Activated CD4-positive, alpha-beta T cell treated with anti-CD3 and anti-CD28 coated beads, Interleukin-10, Interleukin-2, amounts not matched to agents 100 ng/mL and 50 ng/mL, durations not matched to agents 16 hours and 8 hours (primary cell): ENCODE data around the gene OR10A6.

ENCODE experiments used
- DNase-seq: peaks from one replicate; pipeline ENCODE4 v3.0.0-alpha.2; 2020

OR10A6 gene

GRCh38 chr11:7909585-7910285 lies 21.3 kb downstream of the OR10A6 start:
- DNase-seq, result no peak

- no peak for DNase-seq
Measured at GRCh38 chr11:7907121-7907520, 23.9 kb downstream of the OR10A6 start.

GRCh38 chr11:7906481-7906880 lies 24.6 kb downstream of the OR10A6 start:
- no peak for DNase-seq

GRCh38 chr11:7905961-7906429 lies 25.1 kb downstream of the OR10A6 start:
- no peak for DNase-seq

- no peak for DNase-seq
Measured at GRCh38 chr11:7905549-7905948, 25.5 kb downstream of the OR10A6 start.

GRCh38 chr11:7904917-7905316 lies 26.2 kb downstream of the OR10A6 start:
- no peak for DNase-seq

- no peak for DNase-seq
Measured at GRCh38 chr11:7903940-7904339, 27.1 kb downstream of the OR10A6 start.

GRCh38 chr11:7901319-7901854 lies 29.7 kb downstream of the OR10A6 start:
- no peak for DNase-seq

GRCh38 chr11:7900686-7901085 lies 30.4 kb downstream of the OR10A6 start:
- DNase-seq, result no peak

- DNase-seq, result no peak
Measured at GRCh38 chr11:7899418-7899817, 31.6 kb downstream of the OR10A6 start.

GRCh38 chr11:7898666-7899283 lies 32.3 kb downstream of the OR10A6 start:
- no peak for DNase-seq

- DNase-seq, result no peak
Measured at GRCh38 chr11:7896009-7896785, 34.9 kb downstream of the OR10A6 start.

GRCh38 chr11:7894251-7894650 lies 36.8 kb downstream of the OR10A6 start:
- no peak for DNase-seq

GRCh38 chr11:7893796-7894195 lies 37.3 kb downstream of the OR10A6 start:
- DNase-seq, result no peak

- DNase-seq, result peak; percentile 62
Measured at GRCh38 chr11:7892840-7893254, 38.2 kb downstream of the OR10A6 start.

- DNase-seq, result no peak
Measured at GRCh38 chr11:7892059-7892699, 38.9 kb downstream of the OR10A6 start.

GRCh38 chr11:7890417-7891172 lies 40.5 kb downstream of the OR10A6 start:
- no peak for DNase-seq

GRCh38 chr11:7889985-7890384 lies 41.1 kb downstream of the OR10A6 start:
- DNase-seq, result peak; percentile 7

- DNase-seq, result no peak
Measured at GRCh38 chr11:7882860-7883259, 48.2 kb downstream of the OR10A6 start.
